ENCODE results near the gene ADD3. TPM values are rescaled to one million over a fixed set of nuclear protein-coding genes. Genes with fewer than 3 reads are reported as not detected.

ADD3 gene
- total RNA-seq, 1 donor from 2014 or later, result 317 TPM

GRCh38 chr10:110147961-110148360, 140.2 kb downstream of the ADD3 start:
- no peak for DNase-seq (ENCODE audit: low read depth in 2 of 2)

- DNase-seq (ENCODE audit: low read depth in 2 of 2), result no peak
These were observed 141.5 kb downstream of the ADD3 start for GRCh38 chr10:110149259-110149658.

GRCh38 chr10:110150046-110150445, 142.3 kb downstream of the ADD3 start:
- DNase-seq (ENCODE audit: low read depth in 2 of 2), result no peak

DNA sequence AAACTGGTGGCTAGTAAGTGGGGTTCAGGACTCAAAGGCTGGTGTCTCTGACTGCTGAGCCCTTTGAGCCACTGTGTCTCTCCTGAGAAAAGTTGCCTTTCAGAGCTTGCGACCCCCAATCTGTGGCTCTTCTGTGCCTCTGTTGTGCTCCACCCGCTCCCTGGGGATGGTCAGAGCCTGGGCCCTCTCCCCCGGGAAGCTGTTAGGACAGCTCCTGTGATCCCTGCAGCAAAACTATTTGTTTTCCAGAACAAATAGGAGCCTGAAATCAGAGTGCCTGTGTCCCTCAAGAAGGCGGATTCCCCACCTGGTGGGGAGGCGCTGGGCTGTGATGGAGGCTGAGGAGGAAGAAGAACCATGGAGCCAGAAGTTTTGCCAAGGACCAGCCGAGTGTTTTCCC, 143.2 kb downstream of the ADD3 start:
- no peak for DNase-seq (ENCODE audit: low read depth in 2 of 2)

GRCh38 chr10:110151467-110151866, 143.7 kb downstream of the ADD3 start:
- DNase-seq (ENCODE audit: low read depth in 2 of 2), result no peak

- DNase-seq (ENCODE audit: low read depth in 2 of 2), result no peak
These were observed 144.2 kb downstream of the ADD3 start for GRCh38 chr10:110151971-110152370.

DNA sequence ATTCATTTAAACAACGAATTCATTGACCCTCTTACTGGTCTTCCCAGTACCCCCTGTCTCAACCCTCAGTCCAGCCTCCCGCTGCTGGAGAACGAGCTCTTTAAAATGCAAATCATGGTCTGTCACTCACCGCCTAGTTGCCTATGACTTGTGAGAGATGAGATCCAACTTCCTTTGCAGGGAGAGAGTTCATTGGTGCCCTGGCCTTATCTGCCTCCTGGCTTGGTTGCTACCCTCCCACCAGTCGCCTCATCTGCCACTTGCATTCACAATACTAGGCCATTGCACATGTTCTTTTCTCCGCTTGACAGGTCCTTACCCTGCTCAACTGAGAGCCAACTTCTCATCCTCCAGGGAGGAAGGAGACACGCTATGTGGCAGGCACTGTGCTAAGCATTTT, 145.6 kb downstream of the ADD3 start:
- no peak for DNase-seq (ENCODE audit: low read depth in 2 of 2)

GRCh38 chr10:110156046-110156445, 148.3 kb downstream of the ADD3 start:
- no peak for DNase-seq (ENCODE audit: low read depth in 2 of 2)

DNA sequence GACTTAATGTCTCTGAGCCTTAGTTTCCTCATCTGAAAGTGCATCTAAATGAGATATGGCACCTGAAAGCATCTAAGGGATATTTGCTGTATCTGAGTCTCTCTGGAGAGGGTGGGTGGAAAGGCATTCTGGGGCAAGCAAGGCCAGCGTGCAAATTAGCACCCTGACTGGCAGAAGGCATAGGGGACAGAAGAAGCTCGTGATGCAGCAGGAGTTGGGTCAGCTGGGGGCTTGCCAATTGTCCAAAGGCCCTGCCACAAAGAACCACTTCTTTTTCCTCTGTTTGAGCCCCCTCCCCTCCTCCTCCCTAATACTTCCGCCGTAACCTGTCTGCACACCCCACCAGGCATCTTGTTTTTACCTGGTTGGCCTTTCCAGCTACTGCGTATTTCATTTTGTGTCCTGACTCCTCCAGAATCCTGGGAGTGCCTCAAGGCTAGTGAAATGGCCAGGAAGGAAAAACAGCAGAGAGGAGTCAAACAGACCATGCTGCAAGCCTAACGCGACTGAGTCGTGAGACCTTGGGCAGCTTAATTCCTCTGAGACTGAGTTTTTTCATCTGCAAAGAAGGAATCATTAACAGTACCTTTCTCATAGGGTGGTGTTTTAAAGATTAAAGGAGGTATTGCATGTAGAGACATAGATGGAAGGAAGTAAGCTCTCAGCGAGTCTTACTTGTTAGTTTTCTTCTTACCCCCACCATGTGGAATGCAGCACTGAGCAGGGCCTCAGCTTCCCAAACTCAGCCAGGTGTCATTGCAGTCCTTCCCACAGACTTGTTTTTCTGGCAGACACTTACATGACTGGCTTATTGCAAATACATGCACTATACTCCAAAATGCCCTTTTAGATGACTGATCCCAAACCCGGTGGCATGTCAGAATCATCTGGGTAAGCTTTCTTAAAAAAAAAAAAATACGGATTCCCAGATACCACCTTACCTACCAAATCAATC, 150.5 kb downstream of the ADD3 start:
- no peak for DNase-seq (ENCODE audit: low read depth in 2 of 2)

- no peak for DNase-seq (ENCODE audit: low read depth in 2 of 2)
These were observed 152.3 kb downstream of the ADD3 start for GRCh38 chr10:110160081-110160480.

DNA sequence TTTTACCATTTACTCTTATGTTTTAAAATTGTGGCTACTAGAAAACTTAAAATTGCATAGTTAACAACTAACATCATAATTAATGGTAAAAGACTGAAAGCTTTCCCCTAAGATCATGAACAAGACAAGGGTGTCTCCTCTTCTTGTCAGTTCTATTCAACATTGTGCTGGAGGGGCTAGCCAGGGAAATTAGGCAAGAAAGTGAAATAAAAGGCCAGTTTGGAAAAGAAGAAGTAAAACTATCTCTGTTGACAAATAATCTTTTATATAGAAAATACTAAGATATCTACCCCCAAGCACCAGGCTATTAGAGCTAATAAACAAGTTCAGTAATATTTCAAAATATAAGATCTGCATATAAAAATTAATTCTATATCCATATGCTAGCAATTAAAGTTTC, 152.7 kb downstream of the ADD3 start:
- DNase-seq (ENCODE audit: low read depth in 2 of 2), result no peak

DNA sequence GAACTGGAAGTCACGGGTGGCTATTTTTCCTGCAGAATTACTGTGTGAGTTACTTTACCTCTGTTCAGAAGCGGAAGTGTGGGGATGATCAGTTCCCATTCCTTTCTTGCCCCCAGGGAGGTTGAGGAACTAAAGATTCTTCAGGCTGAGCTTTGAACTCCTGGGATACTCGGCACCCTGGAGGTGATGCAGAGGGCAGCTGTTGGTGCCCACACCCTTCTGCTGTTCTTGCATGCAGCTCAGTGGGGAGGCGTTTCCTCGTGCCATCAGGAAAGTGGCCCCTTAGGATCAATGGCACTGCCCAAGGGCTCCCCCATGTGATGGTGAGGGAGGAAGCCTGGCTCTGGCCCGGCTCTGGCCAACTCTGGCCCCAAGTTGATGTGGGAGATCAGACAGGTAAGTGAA, 155.0 kb downstream of the ADD3 start:
- no peak for DNase-seq (ENCODE audit: low read depth in 2 of 2)

DNA sequence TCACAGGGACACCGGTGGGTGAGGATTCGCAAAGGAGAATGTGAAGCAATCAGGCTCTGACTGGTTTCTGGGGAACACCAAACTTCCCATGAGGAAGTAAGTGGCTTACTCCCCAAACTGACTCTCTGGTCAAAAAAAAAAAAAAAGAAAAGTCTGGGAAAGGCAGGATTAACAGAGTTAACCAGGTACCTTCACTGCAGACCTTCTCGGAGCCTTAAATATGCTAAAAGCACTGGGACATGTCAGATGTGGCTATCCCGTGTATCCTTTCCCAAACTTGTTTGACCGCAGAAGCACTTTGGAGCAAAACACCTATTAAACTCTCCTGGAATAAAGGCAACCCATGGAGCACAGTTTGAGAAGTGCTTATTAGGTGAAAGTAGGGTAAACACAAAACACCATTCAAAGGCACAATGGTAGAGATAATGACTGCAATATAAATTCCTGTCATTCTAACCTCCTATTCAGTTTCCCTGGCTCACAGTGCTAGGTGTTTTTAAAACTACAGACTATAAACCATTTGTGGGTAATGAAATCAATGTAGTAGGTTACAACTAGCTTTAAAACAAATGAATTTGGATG, 155.5 kb downstream of the ADD3 start:
- no peak for DNase-seq (ENCODE audit: low read depth in 2 of 2)

- DNase-seq (ENCODE audit: low read depth in 2 of 2), result no peak
These were observed 156.1 kb downstream of the ADD3 start for GRCh38 chr10:110163841-110164240.

DNA sequence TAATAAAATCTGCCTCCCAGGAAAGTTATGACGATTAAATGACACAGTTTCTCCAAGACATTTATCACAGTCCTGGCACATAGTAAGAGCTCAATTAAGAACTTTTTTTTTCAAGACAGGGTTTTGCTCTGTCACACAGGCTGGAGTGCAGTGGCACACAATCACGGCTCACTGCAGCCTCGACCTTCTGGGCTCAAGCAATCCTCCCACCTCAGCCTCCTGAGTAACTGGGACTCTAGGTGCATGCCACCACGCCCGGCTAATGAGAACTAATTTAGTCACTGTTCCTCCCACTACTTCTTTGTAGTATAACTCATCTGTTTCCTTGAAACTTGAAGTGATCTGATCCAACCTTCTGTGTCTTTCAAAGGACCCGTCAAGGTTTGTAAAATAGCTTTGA, 157.5 kb downstream of the ADD3 start:
- DNase-seq (ENCODE audit: low read depth in 2 of 2), result no peak

DNA sequence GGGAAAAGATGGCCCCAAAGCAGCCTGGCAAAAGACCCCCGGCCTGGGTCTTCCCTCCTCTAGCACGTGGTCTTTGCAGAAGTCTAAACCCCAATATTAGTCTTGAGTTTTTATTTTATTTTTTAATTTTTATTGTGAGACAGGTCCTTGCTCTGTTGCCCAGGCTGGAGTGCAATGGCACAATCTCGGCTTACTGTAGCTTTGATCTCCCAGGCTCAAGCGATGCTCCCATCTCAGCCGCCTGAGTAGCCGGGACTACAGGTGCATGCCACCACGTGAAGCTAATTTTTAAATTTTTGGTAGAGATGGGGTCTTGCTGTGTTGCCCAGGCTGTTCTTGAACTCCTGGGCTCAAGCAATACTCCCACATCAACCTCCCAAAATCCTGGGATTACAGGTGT, 159.4 kb downstream of the ADD3 start:
- no peak for DNase-seq (ENCODE audit: low read depth in 2 of 2)

GRCh38 chr10:110168601-110169481, 161.1 kb downstream of the ADD3 start:
- DNase-seq (ENCODE audit: low read depth in 2 of 2), result no peak

DNA sequence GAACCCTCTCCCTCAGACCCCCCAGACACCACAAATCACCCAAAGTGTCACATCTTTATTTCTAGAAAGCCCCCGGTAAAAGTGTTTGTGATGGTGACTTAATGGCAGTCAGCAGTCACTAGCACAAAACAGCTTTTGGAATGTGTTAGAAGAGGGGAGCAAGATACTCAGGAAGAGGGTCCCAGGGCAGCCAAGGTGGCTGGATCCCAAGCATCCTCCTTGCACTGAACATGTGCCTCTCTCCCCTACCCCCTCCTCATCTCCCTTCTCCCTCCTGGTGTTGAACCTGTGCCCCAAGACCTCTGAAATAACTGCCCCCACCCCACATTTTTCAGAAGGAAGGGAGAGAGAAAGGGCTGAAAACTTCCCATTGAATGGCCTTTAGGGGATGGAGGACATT, 161.8 kb downstream of the ADD3 start:
- DNase-seq (ENCODE audit: low read depth in 2 of 2), result no peak

DNA sequence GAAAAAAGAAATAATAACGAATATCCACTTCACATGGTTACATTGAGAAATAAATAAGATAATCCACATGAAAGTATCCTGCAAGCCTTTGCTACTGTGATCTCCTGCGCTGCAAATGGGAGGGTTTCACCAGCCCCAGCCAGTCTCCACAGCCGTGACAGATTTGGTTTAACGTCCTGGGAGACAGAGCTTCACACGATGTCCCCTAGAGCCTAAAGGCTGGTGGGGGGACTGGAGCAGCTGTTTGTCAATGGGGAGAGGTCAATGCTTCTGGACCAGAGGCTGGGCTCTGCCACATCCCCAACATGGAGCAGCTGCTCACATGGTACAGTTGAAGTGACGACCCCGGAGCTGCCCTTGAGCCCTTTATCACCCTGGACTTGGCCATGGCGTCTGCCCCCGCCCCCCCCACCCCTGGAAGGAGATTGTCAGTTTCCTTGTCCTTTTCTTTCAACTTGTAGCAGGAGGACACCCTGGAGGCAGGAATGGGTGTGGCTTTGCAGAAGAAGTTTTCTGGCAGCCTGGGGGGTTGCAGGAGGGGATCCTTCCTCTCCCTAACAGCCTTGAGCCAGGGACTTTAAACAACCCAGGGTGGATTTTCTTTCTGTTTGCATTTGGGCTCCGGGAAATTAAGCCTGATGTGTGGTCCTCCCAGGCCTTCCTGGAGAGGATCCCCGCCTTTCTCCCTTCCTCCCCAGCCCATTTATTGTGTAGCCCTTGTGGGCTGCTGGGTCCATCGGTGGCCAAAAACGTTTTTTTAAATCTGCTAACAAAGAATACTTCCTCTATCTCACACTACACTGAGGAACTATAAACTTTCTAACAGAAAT, 162.6 kb downstream of the ADD3 start:
- no peak for DNase-seq (ENCODE audit: low read depth in 2 of 2)

DNA sequence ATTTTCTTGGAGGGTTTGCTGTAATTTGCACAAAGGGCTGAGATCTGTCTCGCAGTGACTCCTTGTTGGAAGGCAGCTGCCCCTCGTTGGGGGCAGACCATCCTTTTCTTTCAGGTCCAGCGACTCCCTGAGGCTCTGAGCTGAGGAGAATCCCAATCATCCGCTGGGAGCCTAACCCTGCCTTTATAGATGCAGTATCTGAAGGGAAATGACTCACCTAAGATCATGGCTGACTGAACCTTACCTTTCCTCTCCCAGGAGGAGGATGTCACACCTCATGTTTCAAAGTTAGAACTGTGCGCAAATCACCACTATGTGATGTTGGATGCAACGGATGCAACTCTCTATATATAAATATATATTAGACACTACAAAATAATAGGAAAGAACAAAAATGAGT, 163.2 kb downstream of the ADD3 start:
- no peak for DNase-seq (ENCODE audit: low read depth in 2 of 2)

DNA sequence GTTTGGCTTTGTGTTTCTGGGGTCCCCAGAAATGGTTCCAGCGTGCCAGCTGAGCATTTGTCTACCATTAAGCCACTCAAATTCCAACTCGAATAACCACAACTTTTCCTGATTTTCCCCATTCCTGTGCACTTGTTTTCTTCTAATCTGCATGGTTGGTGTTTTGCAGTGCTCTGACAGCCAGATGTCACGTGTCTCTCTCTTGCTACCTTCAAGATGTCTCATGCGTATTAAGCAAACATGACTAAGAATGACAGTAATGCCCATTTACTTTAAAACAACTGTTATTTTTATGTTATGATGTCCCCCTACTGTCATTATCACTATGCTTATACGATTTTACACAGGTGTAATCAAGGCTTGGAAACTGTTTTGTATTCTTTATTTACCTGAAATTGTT, 164.4 kb downstream of the ADD3 start:
- no peak for DNase-seq (ENCODE audit: low read depth in 2 of 2)

Data from lung microvascular endothelial cell (primary cell).